ENCODE results near the gene SLC16A4. TPM values are rescaled to one million over a fixed set of nuclear protein-coding genes. Genes with fewer than 3 reads are reported as not detected.

SLC16A4 gene
- total and polyA plus RNA-seq, 2 donors from 2014 or later, result 51.8 to 53.1 TPM

DNA sequence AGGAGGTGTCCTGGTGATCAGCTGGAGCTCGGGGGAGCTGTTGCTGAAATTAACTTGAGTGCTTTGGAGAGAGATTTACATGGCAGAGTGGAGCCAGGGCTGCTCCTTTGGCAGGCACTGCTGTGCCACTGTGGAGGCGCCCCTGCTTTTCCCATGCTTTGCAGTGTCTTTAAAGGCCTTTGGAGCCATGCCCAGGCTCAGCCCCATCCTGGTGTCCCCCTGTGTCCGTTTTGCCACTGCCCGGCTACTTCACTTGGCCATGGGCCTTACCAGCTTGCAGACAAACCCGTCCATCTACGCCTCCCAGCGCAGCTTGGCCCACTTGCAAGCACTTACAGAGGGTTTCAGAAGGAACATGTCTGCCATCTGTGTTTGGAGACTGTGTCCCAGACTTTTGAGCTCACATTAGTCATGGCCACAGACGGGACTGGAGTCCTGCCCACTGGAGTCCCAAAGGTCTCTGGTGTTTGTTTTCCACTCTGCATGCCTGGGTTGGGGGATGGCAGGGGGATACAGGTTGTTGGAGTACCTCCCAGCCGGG lies 34.9 kb upstream of the SLC16A4 start:
- FAIRE-seq (no peak), DNase-seq (no peak)
- no peak overlapping the region for H3K27ac ChIP-seq (ENCODE audit: low read depth in 2 of 2, low read length in 2 of 2)
- no peaks in the 10 kb centered on the region for H3K9me3 ChIP-seq (ENCODE audit: control insufficient read depth in 2 of 3, insufficient read depth in 1 of 3, low read length in 3 of 3)
- H3K4me3 ChIP-seq (ENCODE audit: low read length in 3 of 3), result no peak overlapping the region
- TF ChIP-seq, protein P1, sequence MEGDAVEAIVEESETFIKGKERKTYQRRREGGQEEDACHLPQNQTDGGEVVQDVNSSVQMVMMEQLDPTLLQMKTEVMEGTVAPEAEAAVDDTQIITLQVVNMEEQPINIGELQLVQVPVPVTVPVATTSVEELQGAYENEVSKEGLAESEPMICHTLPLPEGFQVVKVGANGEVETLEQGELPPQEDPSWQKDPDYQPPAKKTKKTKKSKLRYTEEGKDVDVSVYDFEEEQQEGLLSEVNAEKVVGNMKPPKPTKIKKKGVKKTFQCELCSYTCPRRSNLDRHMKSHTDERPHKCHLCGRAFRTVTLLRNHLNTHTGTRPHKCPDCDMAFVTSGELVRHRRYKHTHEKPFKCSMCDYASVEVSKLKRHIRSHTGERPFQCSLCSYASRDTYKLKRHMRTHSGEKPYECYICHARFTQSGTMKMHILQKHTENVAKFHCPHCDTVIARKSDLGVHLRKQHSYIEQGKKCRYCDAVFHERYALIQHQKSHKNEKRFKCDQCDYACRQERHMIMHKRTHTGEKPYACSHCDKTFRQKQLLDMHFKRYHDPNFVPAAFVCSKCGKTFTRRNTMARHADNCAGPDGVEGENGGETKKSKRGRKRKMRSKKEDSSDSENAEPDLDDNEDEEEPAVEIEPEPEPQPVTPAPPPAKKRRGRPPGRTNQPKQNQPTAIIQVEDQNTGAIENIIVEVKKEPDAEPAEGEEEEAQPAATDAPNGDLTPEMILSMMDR (IDR thresholded peaks at IDR 0.05; ENCODE audit: borderline replicate concordance, extremely low read depth, insufficient read depth), result no peak
- H3K4me1 ChIP-seq (ENCODE audit: control insufficient read depth in 2 of 3, insufficient read depth in 2 of 3, low read depth in 1 of 3, low read length in 3 of 3), result no peaks in the 10 kb centered on the region
- H3K27me3 ChIP-seq (ENCODE audit: control insufficient read depth, insufficient read depth, low read length), result no peaks in the 10 kb centered on the region
- no peak overlapping the region for H3K9ac ChIP-seq (ENCODE audit: low read length in 3 of 3)
- H3K36me3 ChIP-seq (ENCODE audit: control insufficient read depth in 2 of 3, insufficient read depth in 3 of 3, low read length in 3 of 3), result no peaks in the 10 kb centered on the region
- intact Hi-C loops (cut with DNase I), result no loop called here

DNA sequence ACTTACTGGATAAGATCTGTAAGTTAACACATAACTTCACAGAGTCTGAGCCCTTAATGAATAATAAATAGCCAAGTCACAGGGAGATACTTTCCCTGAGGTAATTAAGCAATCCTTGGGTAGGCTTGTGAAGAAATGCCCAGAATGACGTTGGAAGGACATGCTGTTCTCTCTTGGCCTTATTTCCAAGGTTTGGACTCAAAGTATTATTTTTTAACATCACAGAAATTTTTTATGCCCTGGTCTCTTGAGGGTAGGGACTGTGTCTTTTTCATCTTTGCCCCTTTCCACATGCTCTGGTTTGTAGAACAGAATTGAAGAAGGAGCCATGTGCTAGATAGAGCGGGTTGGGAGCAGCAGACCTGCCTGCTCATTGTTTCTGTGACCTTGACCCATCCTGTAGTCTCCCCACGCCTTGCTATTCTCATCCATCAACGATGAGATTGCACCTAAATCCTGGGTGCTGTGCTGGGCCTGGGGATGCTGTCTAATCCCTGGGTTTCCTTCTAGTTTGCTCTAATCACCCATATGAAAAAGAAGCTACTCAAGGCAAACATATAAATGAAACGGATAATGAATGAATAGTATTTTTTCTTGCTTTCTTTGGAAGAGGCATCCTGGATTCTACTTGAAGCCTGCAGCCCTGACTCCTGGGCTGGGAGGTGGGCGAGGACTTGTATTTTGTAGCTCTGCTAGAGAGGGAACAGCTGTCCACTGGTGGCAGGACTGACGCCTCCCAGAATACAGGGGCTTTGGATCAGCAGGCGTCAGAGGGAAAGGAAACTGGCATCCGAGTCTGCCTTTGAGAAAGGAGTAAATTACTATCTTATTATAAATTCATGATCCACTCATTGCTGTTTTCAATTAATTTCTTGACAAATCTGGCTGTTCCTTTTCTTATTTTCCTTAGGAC lies 34.1 kb upstream of the SLC16A4 start:
- TF ChIP-seq, protein P1 (IDR thresholded peaks at IDR 0.05; ENCODE audit: borderline replicate concordance, extremely low read depth, insufficient read depth), result no peak
- Histone ChIP-seq H3K9ac (ENCODE audit: low read length in 3 of 3) (no peak overlapping the region), H3K4me1 (ENCODE audit: control insufficient read depth in 2 of 3, insufficient read depth in 2 of 3, low read depth in 1 of 3, low read length in 3 of 3) (no peaks in the 10 kb centered on the region), H3K9me3 (ENCODE audit: control insufficient read depth in 2 of 3, insufficient read depth in 1 of 3, low read length in 3 of 3) (no peaks in the 10 kb centered on the region), H3K27me3 (ENCODE audit: control insufficient read depth, insufficient read depth, low read length) (no peaks in the 10 kb centered on the region), H3K36me3 (ENCODE audit: control insufficient read depth in 2 of 3, insufficient read depth in 3 of 3, low read length in 3 of 3) (no peaks in the 10 kb centered on the region), H3K4me3 (ENCODE audit: low read length in 3 of 3) (no peak overlapping the region), H3K27ac (ENCODE audit: low read depth in 2 of 2, low read length in 2 of 2) (no peak overlapping the region)
- FAIRE-seq (no peak), DNase-seq (no peak)
- intact Hi-C loops (cut with DNase I), result no loop called here

DNA sequence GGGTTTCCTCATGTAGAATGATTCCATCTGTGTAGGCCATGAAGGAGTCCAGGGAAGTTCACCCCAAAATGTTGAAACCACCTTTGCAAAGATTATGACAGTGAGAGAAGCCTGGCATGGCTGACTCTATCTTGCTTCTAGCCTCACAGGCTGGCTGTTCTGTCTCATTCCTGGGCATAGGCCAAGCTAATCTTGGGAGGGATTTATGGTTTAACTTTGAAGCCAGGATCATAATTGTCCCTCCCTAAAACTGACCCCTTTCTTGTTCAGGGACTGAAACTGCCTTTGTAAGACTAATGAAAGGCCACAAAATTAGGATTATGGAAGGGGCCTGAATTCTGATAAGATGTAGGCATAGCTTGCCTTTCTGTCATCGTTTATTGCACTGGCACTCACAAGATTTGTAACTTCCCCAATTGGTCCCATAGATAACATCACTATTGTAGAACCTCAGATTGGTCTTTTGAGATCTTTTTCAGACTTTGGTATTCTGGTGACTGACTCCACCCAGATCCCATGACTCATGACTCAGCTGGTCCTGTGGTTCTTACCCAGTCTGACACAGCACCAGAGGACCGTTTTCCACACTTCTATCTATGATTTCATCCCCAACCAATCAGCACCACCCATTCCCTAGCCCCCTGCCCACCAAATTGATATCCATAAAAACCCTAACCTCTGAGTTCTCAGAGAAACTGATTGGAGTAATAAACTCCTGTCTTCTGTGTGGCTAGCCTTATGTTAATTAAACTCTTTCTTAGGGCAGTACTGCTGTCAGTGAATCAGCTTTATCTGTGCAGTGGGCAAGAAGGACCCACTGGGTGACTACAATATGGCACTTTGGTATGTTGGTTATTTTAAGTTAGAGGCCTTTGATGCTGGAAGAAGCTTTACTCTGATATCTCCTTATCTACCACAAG lies 30.3 kb upstream of the SLC16A4 start:
- Histone ChIP-seq H3K36me3 (ENCODE audit: control insufficient read depth in 2 of 3, insufficient read depth in 3 of 3, low read length in 3 of 3) (no peaks in the 10 kb centered on the region), H3K9ac (ENCODE audit: low read length in 3 of 3) (no peak overlapping the region), H3K27ac (ENCODE audit: low read depth in 2 of 2, low read length in 2 of 2) (no peak overlapping the region), H3K27me3 (ENCODE audit: control insufficient read depth, insufficient read depth, low read length) (no peaks in the 10 kb centered on the region), H3K9me3 (ENCODE audit: control insufficient read depth in 2 of 3, insufficient read depth in 1 of 3, low read length in 3 of 3) (no peaks in the 10 kb centered on the region), H3K4me1 (ENCODE audit: control insufficient read depth in 2 of 3, insufficient read depth in 2 of 3, low read depth in 1 of 3, low read length in 3 of 3) (no peaks in the 10 kb centered on the region), H3K4me3 (ENCODE audit: low read length in 3 of 3) (no peak overlapping the region)
- FAIRE-seq (no peak), DNase-seq (no peak)
- intact Hi-C loops (cut with DNase I), result no loop called here
- TF ChIP-seq, protein P1 (IDR thresholded peaks at IDR 0.05; ENCODE audit: borderline replicate concordance, extremely low read depth, insufficient read depth), result no peak

All from kidney (tissue), 14 donors.